ENCODE results near the gene PSME1.

- TF ChIP-seq CTCF (IDR thresholded peaks at IDR 0.05) (no peak), POLR2A (IDR thresholded peaks at IDR 0.05) (no peak)
These were observed 35.6 kb upstream of the PSME1 start for GRCh38 chr14:24100197-24100981.
